HepG2 (cell line): Measurements from ENCODE around the gene CD7.

Source experiments
- CHD2 ChIP-seq: IDR thresholded peaks from 2 replicates; pipeline ENCODE4 v1.6.1; 2011; ENCODE audit warnings: low read depth, low read length, improper control_type of control experiment
- PCBP1 ChIP-seq: fragments of 200-400 bp; formaldehyde crosslinking; IDR thresholded peaks from 2 replicates; pipeline ENCODE4 v1.6.1; 2017; ENCODE audit warnings: mild to moderate bottlenecking, low read depth, low read length, borderline replicate concordance
- POLR2AphosphoS2 ChIP-seq: IDR thresholded peaks from 2 replicates; pipeline ENCODE4 v1.6.1; 2011; ENCODE audit warnings: low read depth, low read length, improper control_type of control experiment
- ZFP37 ChIP-seq: sonication (generic); formaldehyde crosslinking; IDR thresholded peaks from 2 replicates; pipeline ENCODE4 v1.4.0; 2020; ENCODE audit warnings: missing genetic modification reagents, borderline replicate concordance
- ZNF274 ChIP-seq: sonication (generic); formaldehyde crosslinking; IDR thresholded peaks from 2 replicates; pipeline ENCODE4 v1.5.1; 2020; ENCODE audit warnings: mild to moderate bottlenecking, missing genetic modification reagents
- TF ChIP-seq, protein P1 (sequence below): sonication (generic); formaldehyde crosslinking; IDR thresholded peaks from 2 replicates; pipeline ENCODE4 v1.5.0; 2020; ENCODE audit warnings: mild to moderate bottlenecking, missing genetic modification reagents, moderate library complexity
- TF ChIP-seq, protein P2 (sequence below): sonication (generic); formaldehyde crosslinking; IDR thresholded peaks from 2 replicates; pipeline ENCODE4 v1.4.0; 2020; ENCODE audit warnings: mild to moderate bottlenecking, low read depth, missing genetic modification reagents
- TF ChIP-seq, protein P3 (sequence below): sonication (generic); formaldehyde crosslinking; IDR thresholded peaks from 2 replicates; pipeline ENCODE4 v1.8.1; 2023; ENCODE audit warnings: missing genetic modification reagents, inconsistent platforms, borderline replicate concordance

DNA sequence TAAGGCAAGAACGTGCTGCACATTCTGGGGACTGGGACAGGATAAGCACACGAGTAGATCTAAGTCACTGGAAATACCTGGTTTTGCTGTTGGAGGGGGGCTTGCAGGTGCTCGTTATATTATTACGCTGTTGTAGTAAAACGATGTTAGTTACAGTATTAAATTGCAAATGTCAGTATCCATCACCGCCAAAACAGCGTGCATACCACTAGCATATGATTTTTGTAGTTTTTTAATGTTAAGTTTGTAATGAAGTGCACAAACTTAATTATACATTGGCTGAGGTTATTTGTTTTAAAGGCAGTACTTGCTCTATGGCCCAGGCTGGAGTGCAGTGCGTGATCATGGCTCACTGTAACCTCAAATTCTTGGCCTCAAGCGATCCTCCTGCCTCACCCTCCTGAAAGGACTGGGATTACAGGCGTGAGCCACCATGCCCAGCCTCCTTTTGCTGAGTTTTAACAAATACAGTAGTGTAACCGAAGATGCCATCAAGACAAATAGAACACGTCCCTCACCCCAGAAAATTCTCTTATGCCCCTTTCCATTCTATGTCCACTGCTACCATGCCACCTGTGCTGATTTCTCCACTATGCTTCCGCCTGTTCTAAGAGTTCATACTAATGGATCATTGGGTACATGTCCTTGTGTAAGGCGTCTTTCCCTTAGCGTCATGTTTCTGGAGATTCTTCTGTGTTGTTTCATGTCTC, 23.2 kb downstream of the CD7 start:
- TF ChIP-seq, protein P1, sequence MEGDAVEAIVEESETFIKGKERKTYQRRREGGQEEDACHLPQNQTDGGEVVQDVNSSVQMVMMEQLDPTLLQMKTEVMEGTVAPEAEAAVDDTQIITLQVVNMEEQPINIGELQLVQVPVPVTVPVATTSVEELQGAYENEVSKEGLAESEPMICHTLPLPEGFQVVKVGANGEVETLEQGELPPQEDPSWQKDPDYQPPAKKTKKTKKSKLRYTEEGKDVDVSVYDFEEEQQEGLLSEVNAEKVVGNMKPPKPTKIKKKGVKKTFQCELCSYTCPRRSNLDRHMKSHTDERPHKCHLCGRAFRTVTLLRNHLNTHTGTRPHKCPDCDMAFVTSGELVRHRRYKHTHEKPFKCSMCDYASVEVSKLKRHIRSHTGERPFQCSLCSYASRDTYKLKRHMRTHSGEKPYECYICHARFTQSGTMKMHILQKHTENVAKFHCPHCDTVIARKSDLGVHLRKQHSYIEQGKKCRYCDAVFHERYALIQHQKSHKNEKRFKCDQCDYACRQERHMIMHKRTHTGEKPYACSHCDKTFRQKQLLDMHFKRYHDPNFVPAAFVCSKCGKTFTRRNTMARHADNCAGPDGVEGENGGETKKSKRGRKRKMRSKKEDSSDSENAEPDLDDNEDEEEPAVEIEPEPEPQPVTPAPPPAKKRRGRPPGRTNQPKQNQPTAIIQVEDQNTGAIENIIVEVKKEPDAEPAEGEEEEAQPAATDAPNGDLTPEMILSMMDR: no peak
- TF ChIP-seq POLR2AphosphoS2 (no peak), PCBP1 (no peak), ZNF274 (CRISPR knock-in tag) (no peak), ZFP37 (CRISPR knock-in tag) (no peak), CHD2 (no peak)
- TF ChIP-seq, protein P2, sequence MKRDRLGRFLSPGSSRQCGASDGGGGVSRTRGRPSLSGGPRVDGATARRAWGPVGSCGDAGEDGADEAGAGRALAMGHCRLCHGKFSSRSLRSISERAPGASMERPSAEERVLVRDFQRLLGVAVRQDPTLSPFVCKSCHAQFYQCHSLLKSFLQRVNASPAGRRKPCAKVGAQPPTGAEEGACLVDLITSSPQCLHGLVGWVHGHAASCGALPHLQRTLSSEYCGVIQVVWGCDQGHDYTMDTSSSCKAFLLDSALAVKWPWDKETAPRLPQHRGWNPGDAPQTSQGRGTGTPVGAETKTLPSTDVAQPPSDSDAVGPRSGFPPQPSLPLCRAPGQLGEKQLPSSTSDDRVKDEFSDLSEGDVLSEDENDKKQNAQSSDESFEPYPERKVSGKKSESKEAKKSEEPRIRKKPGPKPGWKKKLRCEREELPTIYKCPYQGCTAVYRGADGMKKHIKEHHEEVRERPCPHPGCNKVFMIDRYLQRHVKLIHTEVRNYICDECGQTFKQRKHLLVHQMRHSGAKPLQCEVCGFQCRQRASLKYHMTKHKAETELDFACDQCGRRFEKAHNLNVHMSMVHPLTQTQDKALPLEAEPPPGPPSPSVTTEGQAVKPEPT (CRISPR knock-in tag): no peak
- TF ChIP-seq, protein P3, sequence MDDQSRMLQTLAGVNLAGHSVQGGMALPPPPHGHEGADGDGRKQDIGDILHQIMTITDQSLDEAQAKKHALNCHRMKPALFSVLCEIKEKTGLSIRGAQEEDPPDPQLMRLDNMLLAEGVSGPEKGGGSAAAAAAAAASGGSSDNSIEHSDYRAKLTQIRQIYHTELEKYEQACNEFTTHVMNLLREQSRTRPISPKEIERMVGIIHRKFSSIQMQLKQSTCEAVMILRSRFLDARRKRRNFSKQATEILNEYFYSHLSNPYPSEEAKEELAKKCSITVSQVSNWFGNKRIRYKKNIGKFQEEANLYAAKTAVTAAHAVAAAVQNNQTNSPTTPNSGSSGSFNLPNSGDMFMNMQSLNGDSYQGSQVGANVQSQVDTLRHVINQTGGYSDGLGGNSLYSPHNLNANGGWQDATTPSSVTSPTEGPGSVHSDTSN (CRISPR knock-in tag): no peak
